H1 (cell line): ENCODE results near the gene RFC1. TPM values are rescaled to one million over a fixed set of nuclear protein-coding genes. Genes with fewer than 3 reads are reported as not detected.

Experiments
- RFX5 ChIP-seq: IDR thresholded peaks from 2 replicates; pipeline ENCODE4 v1.6.1; 2011; ENCODE audit warnings: low read depth, low read length, improper control_type of control experiment, borderline replicate concordance
- polyA plus RNA-seq, 7 experiments: library from polyadenylated mRNA; depleted of rRNA in 3 of 7; stranded (reverse) in 5 of 7; unstranded in 2 of 7; fragments of >200 nt in 5 of 7; fragments of 200-250 nt in 2 of 7; gene quantifications; 1 replicate in 5 of 7; 2 replicates in 1 of 7; 4 replicates in 1 of 7; pipeline versions ENCODE4 v1.2.1 to v1.2.3, GENCODE V29; 2011 to 2013; ENCODE audit warnings: missing spikeins in 2 of 7, mixed read lengths in 2 of 7
- total RNA-seq: library from RNA; stranded (reverse); fragmentation: NEBNext Ultra II Directional; extraction: Animal tissue kit (Norgen Biotek cat#: 25700); gene quantifications from 2 replicates; pipeline ENCODE4 v1.2.1, GENCODE V29; 2021

The RFC1 gene
- total and polyA plus RNA-seq, 2 of the 8 experiments (the other 6 are each of a cell fraction or from before 2014, with no cell fraction given) = 16.0 to 83.8 TPM

GRCh38 chr4:39324897-39325613, 41.1 kb downstream of the RFC1 start (continued):
- TF ChIP-seq RFX5 = no peak
